ENCODE data around the gene OBP2A.

- no peak for TF ChIP-seq EZH2 (IDR thresholded peaks at IDR 0.05; ENCODE audit: low read depth, low read length, severe bottlenecking)
- TF ChIP-seq TAF1 (IDR thresholded peaks at IDR 0.05; ENCODE audit: low read depth, low read length): peak; percentile 32; the same call in 1 of the 2 replicates
Observed at GRCh38 chr9:135499326-135500070, 46.4 kb upstream of the OBP2A start.

All from H1 (cell line).